A549 (cell line): ENCODE results near the gene PPP4R1. TPM values are rescaled to one million over a fixed set of nuclear protein-coding genes. Genes with fewer than 3 reads are reported as not detected.

Experiments
- ATAC-seq, 2 experiments: fragments of 200-7000 bp in 1 of 2; fragments of >200 bp in 1 of 2; cut with Nextera tagmentation in 1 of 2; cut with Tn5 transposase in 1 of 2; 3 replicates each; pipeline versions ENCODE4 v1.8.0 to v1.9.1; 2018 to 2020; ENCODE audit warnings: mild to moderate bottlenecking in 1 of 2, moderate library complexity in 1 of 2
- CTCF ChIA-PET: fragments of 300-600 bp; sonication (Branson Sonifier 250); formaldehyde crosslinking; extraction: SDS; loops from one replicate; lab custom pipeline; 2021; ENCODE audit warnings: antibody characterized with exemption, inconsistent platforms; lab: Yijun Ruan, JAX
- POLR2A ChIA-PET: fragments of 350-600 bp; formaldehyde crosslinking; extraction: SDS; loops from one replicate; lab custom pipeline; 2021; ENCODE audit warnings: antibody characterized with exemption, inconsistent platforms; lab: Yijun Ruan, JAX
- DNase-seq, 2 experiments: peaks; one replicate each; pipeline versions ENCODE4 v3.0.0 to v3.0.0-alpha.2; 2011 to 2016; ENCODE audit warnings: low read depth in 1 of 2, low spot score in 1 of 2
- FAIRE-seq: peaks from 2 replicates; lab custom pipeline; 2011; peaks lifted over from hg19 to GRCh38; lab: Jason Lieb, UNC
- H3K27ac ChIP-seq, 2 experiments: fragments of >200 bp; sonication (Bioruptor Twin); formaldehyde crosslinking; 3 replicates each; pipeline ENCODE4 v1.5.1; 2016 to 2017
- H3K4me1 ChIP-seq: fragments of >200 bp; sonication (Bioruptor Twin); formaldehyde crosslinking; 3 replicates; pipeline ENCODE4 v1.6.1; 2016
- H3K4me2 ChIP-seq: fragments of >200 bp; sonication (Bioruptor Twin); formaldehyde crosslinking; 3 replicates; pipeline ENCODE4 v1.6.1; 2016
- H3K4me3 ChIP-seq: fragments of >200 bp; sonication (Bioruptor Twin); formaldehyde crosslinking; 3 replicates; pipeline ENCODE4 v1.5.1; 2016
- H3K9me3 ChIP-seq: fragments of >200 bp; sonication (Bioruptor Twin); formaldehyde crosslinking; 3 replicates; pipeline ENCODE4 v1.6.1; 2016
- ATOH8 ChIP-seq: fragments of 250-450 bp; sonication (Bioruptor Pico); IDR thresholded peaks from 2 replicates; pipeline ENCODE4 v1.5.0; 2020; ENCODE audit warnings: low read depth, mild to moderate bottlenecking, moderate library complexity
- BHLHE40 ChIP-seq: IDR thresholded peaks from 2 replicates; pipeline ENCODE4 v1.6.1; 2012; ENCODE audit warnings: low read depth, low read length, inconsistent platforms
- CBX2 ChIP-seq: fragments of 200-600 bp; sonication (generic); IDR thresholded peaks from 2 replicates; pipeline ENCODE4 v1.6.1; 2016; ENCODE audit warnings: low read depth, mild to moderate bottlenecking, borderline replicate concordance
- CHD2 ChIP-seq: fragments of 150-350 bp; IDR thresholded peaks from 2 replicates; pipeline ENCODE4 v1.6.1; 2014; ENCODE audit warnings: low read length; ENCODE audit not compliant: partially characterized antibody
- CHD4 ChIP-seq: fragments of 200-600 bp; sonication (generic); IDR thresholded peaks from 2 replicates; pipeline ENCODE4 v1.6.1; 2016; ENCODE audit warnings: antibody characterized with exemption, mild to moderate bottlenecking, borderline replicate concordance
- EHF ChIP-seq: fragments of 250-450 bp; sonication (Bioruptor Pico); IDR thresholded peaks from 2 replicates; pipeline ENCODE4 v1.5.0; 2020; ENCODE audit warnings: mild to moderate bottlenecking
- EHMT2 ChIP-seq: fragments of 200-600 bp; sonication (generic); IDR thresholded peaks from 2 replicates; pipeline ENCODE4 v1.6.1; 2016; ENCODE audit warnings: antibody characterized with exemption, low read depth, mild to moderate bottlenecking, moderate library complexity
- ELK1 ChIP-seq: fragments of 150-350 bp; IDR thresholded peaks from 2 replicates; pipeline ENCODE4 v1.6.1; 2014; ENCODE audit warnings: low read depth, mild to moderate bottlenecking, low read length
- EP300 ChIP-seq, 2 experiments: fragments of >200 bp; sonication (Bioruptor Twin); formaldehyde crosslinking; IDR thresholded peaks; 2 replicates in 1 of 2; 3 replicates in 1 of 2; pipeline ENCODE4 v1.6.1; 2016 to 2017
- HEYL ChIP-seq: fragments of 250-450 bp; sonication (Bioruptor Pico); IDR thresholded peaks from 2 replicates; pipeline ENCODE4 v1.8.0; 2021; ENCODE audit warnings: mild to moderate bottlenecking, moderate library complexity
- HOXA7 ChIP-seq: fragments of 250-450 bp; sonication (Bioruptor Pico); IDR thresholded peaks from 2 replicates; pipeline ENCODE4 v1.5.0; 2020; ENCODE audit warnings: mild to moderate bottlenecking, moderate library complexity
- NPAS2 ChIP-seq: fragments of 250-450 bp; sonication (Bioruptor Pico); IDR thresholded peaks from 2 replicates; pipeline ENCODE4 v1.8.0; 2022; ENCODE audit warnings: mild to moderate bottlenecking, moderate library complexity, borderline replicate concordance
- PHF8 ChIP-seq: fragments of 200-600 bp; sonication (generic); IDR thresholded peaks from 2 replicates; pipeline ENCODE4 v1.6.1; 2016; ENCODE audit warnings: low read depth, mild to moderate bottlenecking, antibody characterized with exemption, moderate library complexity, borderline replicate concordance
- POLR2A ChIP-seq: IDR thresholded peaks from 2 replicates; pipeline ENCODE4 v1.6.1; 2012; ENCODE audit warnings: mild to moderate bottlenecking, low read length
- RFX5 ChIP-seq: fragments of 450-650 bp; IDR thresholded peaks from 2 replicates; pipeline ENCODE4 v1.7.1; 2014; ENCODE audit warnings: antibody characterized with exemption, mild to moderate bottlenecking, moderate library complexity
- SREBF2 ChIP-seq: fragments of 450-650 bp; IDR thresholded peaks from 2 replicates; pipeline ENCODE4 v1.6.1; 2014; ENCODE audit warnings: mild to moderate bottlenecking, moderate library complexity
- TP53 ChIP-seq: fragments of 250-450 bp; sonication (Bioruptor Pico); IDR thresholded peaks from 2 replicates; pipeline ENCODE4 v1.5.0; 2021; ENCODE audit warnings: mild to moderate bottlenecking, moderate library complexity
- ZC3H11A ChIP-seq: fragments of 450-650 bp; IDR thresholded peaks from 2 replicates; pipeline ENCODE4 v1.6.1; 2014; ENCODE audit warnings: antibody characterized with exemption, mild to moderate bottlenecking
- WGBS: methylation state at CpG from one replicate; pipeline ENCODE4 v1.1.6; 2017; ENCODE audit errors: missing lambda C conversion rate; 5-methylcytosine and 5-hydroxymethylcytosine counted together
- polyA plus RNA-seq, 4 experiments: library from polyadenylated mRNA; depleted of rRNA in 3 of 4; stranded (reverse); fragments of >200 nt; fragmentation: RNase III in 1 of 4; extraction: RNeasy Plus Mini Kit Qiagen cat#74134 plus additional on column Dnase treatment in 1 of 4; gene quantifications; 2 replicates in 3 of 4; 3 replicates in 1 of 4; pipeline ENCODE4 v1.2.3, GENCODE V29; 2011 to 2017
- TF ChIP-seq, protein P1 (sequence below): fragments of >200 bp; sonication (Bioruptor Twin); formaldehyde crosslinking; IDR thresholded peaks from 2 replicates; pipeline ENCODE4 v1.6.1; 2016
- TF ChIP-seq, protein P2 (sequence below): fragments of 200-600 bp; sonication (generic); IDR thresholded peaks from 2 replicates; pipeline ENCODE4 v1.6.1; 2016; ENCODE audit warnings: antibody characterized with exemption, mild to moderate bottlenecking, moderate library complexity

The PPP4R1 gene
- polyA plus RNA-seq, 2 of the 4 experiments (the other 2 are of a cell fraction), result 40.1 to 97.3 TPM

DNA sequence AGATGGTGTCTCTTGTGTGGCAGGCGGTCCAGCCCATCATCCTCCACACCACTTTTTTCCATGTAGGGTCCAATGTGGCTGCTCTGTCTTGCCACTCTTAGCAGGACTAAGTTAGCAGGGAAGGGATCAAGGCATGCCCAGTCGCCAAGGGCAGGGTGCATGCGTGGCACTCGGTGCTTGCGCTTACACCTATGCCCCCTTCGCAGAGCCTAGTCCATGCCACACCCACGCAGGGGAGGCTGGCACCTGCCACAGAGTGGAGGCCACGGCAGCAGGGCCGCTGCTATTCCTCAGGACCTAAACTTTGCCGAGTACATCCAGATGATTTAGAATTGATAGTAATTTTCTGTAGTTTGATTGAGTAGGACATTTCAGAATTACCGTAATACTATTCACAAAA is 79.5 kb downstream of the PPP4R1 start:
- no peak for FAIRE-seq
- TF ChIP-seq ZC3H11A (no peak), ELK1 (no peak), CHD2 (no peak), RFX5 (no peak), EHMT2 (no peak), BHLHE40 (no peak), CBX2 (no peak), EHF (no peak), SREBF2 (no peak), ATOH8 (CRISPR knock-in tag) (no peak)
- CTCF ChIA-PET, result no interaction called here

GRCh38 chr18:9531791-9532410 is 82.5 kb downstream of the PPP4R1 start:
- FAIRE-seq, result no peak
- no peak for DNase-seq
- TF ChIP-seq, protein P1, sequence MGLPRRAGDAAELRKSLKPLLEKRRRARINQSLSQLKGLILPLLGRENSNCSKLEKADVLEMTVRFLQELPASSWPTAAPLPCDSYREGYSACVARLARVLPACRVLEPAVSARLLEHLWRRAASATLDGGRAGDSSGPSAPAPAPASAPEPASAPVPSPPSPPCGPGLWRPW, result no peak
- TF ChIP-seq CHD4 (no peak), TP53 (CRISPR knock-in tag) (no peak), HEYL (no peak), PHF8 (no peak), POLR2A (no peak), BHLHE40 (no peak), HOXA7 (CRISPR knock-in tag) (no peak), NPAS2 (CRISPR knock-in tag) (no peak), EP300 (IDR thresholded peaks at IDR 0.05) (no peak)
- TF ChIP-seq, protein P2, sequence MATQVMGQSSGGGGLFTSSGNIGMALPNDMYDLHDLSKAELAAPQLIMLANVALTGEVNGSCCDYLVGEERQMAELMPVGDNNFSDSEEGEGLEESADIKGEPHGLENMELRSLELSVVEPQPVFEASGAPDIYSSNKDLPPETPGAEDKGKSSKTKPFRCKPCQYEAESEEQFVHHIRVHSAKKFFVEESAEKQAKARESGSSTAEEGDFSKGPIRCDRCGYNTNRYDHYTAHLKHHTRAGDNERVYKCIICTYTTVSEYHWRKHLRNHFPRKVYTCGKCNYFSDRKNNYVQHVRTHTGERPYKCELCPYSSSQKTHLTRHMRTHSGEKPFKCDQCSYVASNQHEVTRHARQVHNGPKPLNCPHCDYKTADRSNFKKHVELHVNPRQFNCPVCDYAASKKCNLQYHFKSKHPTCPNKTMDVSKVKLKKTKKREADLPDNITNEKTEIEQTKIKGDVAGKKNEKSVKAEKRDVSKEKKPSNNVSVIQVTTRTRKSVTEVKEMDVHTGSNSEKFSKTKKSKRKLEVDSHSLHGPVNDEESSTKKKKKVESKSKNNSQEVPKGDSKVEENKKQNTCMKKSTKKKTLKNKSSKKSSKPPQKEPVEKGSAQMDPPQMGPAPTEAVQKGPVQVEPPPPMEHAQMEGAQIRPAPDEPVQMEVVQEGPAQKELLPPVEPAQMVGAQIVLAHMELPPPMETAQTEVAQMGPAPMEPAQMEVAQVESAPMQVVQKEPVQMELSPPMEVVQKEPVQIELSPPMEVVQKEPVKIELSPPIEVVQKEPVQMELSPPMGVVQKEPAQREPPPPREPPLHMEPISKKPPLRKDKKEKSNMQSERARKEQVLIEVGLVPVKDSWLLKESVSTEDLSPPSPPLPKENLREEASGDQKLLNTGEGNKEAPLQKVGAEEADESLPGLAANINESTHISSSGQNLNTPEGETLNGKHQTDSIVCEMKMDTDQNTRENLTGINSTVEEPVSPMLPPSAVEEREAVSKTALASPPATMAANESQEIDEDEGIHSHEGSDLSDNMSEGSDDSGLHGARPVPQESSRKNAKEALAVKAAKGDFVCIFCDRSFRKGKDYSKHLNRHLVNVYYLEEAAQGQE, result no peak
- Histone ChIP-seq H3K4me2 (no peak overlapping the region), H3K4me1 (0 out of 3 replicates have a peak, but pooled peaks cover 7% of the 10 kb centered on the region), H3K27ac (no peak overlapping the region), H3K9me3 (peaks cover 5% of the 10 kb centered on the region; the same call in 1 of the 3 replicates), H3K4me3 (no peak overlapping the region)
- ChIA-PET POLR2A (no interaction called here), CTCF (interaction anchor here (0.7 kb wide), 1 partner anchor 28 kb away, joined by 3 read pairs; no protein-coding TSS in a partner anchor)
- ATAC-seq, result no peak
- 88% methylated on average over 7 of the region's 7 CpGs for WGBS

More for the DNA sequence above, 79.5 kb downstream of the PPP4R1 start:
- 92% methylated on average over 11 of the region's 11 CpGs for WGBS
- POLR2A ChIA-PET, result no interaction called here
- Histone ChIP-seq H3K9me3 (no peaks in the 10 kb centered on the region), H3K4me2 (no peak overlapping the region), H3K27ac (no peak overlapping the region), H3K4me1 (0 out of 3 replicates have a peak, but pooled peaks cover 7% of the 10 kb centered on the region), H3K4me3 (no peak overlapping the region)
- DNase-seq (no peak), ATAC-seq (no peak)
